ENCODE measurements around the gene ERP29. TPM values are rescaled to one million over a fixed set of nuclear protein-coding genes. Genes with fewer than 3 reads are reported as not detected.

The ERP29 gene
- total RNA-seq, 4 donors from 2014 or later = 12.9 to 36.5 (median 29.7) TPM

- no peak for TF ChIP-seq EP300 (IDR thresholded peaks at IDR 0.05)
- TF ChIP-seq, protein P1, sequence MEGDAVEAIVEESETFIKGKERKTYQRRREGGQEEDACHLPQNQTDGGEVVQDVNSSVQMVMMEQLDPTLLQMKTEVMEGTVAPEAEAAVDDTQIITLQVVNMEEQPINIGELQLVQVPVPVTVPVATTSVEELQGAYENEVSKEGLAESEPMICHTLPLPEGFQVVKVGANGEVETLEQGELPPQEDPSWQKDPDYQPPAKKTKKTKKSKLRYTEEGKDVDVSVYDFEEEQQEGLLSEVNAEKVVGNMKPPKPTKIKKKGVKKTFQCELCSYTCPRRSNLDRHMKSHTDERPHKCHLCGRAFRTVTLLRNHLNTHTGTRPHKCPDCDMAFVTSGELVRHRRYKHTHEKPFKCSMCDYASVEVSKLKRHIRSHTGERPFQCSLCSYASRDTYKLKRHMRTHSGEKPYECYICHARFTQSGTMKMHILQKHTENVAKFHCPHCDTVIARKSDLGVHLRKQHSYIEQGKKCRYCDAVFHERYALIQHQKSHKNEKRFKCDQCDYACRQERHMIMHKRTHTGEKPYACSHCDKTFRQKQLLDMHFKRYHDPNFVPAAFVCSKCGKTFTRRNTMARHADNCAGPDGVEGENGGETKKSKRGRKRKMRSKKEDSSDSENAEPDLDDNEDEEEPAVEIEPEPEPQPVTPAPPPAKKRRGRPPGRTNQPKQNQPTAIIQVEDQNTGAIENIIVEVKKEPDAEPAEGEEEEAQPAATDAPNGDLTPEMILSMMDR (IDR thresholded peaks at IDR 0.05) = no peak
- no peak for TF ChIP-seq POLR2A (IDR thresholded peaks at IDR 0.05)
- no peak overlapping the region for H3K27ac ChIP-seq
- H3K4me1 ChIP-seq = no peaks in the 10 kb centered on the region
- no peak overlapping the region for H3K4me3 ChIP-seq
- H3K27me3 ChIP-seq = no peaks in the 10 kb centered on the region
- WGBS, 2 donors = 64 to 66% methylated on average over 2 of the region's 2 CpGs
- peaks cover 5 to 100% (median 35%) of the 10 kb centered on the region in 3 donors for H3K36me3 ChIP-seq
- no peaks in the 10 kb centered on the region for H3K9me3 ChIP-seq
- DNase-seq (ENCODE audit: low spot score in 2 of 2) = no peak
Observed at GRCh38 chr12:112066566-112066965, 53.3 kb downstream of the ERP29 start.

Small RNA genes within 50 kb of the gene (small RNA-seq; reads per million reads assigned to genes)
- 0.28 reads per million for gene AC004024.1
- gene MIR3657 = not detected
- not detected for gene RF00019

Other genes with a start within 250 kb of the ERP29 start
- 100 to 1,000 TPM in 2 of 4 donors, 10 to 100 TPM in 2; 70.2 to 120 (median 95.3) TPM for gene ALDH2, start 246.5 kb upstream of the ERP29 start, total RNA-seq
- 10 to 100 TPM; 36.1 to 65.1 (median 44.7) TPM for gene MAPKAPK5, start 171.2 kb upstream of the ERP29 start, total RNA-seq
- gene TMEM116, start 261 bp upstream of the ERP29 start, total RNA-seq = 10 to 100 TPM in 3 of 4 donors, 1 to 10 TPM in 1; 6.9 to 18.1 (median 14.4) TPM
- 10 to 100 TPM; 22.7 to 40.4 (median 34.2) TPM for gene NAA25, start 95.4 kb downstream of the ERP29 start, total RNA-seq
- gene TRAFD1, start 112.1 kb downstream of the ERP29 start, total RNA-seq = 10 to 100 TPM; 24.7 to 32.9 (median 27.4) TPM

All from tibial nerve (tissue), 4 donors.